ENCODE data around the gene GBP4.

GRCh38 chr1:89198491-89199072 is at the start of gene GBP4:
- TF ChIP-seq CTCF (IDR thresholded peaks at IDR 0.05; ENCODE audit: low read depth, low read length) (no peak), POLR2A (IDR thresholded peaks at IDR 0.05; ENCODE audit: extremely low read depth, insufficient read length) (no peak), MYC (IDR thresholded peaks at IDR 0.05; ENCODE audit: low read depth, low read length) (no peak)

Measured in NB4 (cell line).